NCI-H1436 (cell line): ENCODE data around the gene LRRC45.
"Not testable (repeated sequence)": the region's sequence is repeated elsewhere in the genome, so short reads cannot be mapped to it uniquely, and the experiment has no call there.

ENCODE experiments used
- DNase-seq: peaks from one replicate; lab custom pipeline; 2025; lab: John Stamatoyannopoulos, UW

The LRRC45 gene

DNA sequence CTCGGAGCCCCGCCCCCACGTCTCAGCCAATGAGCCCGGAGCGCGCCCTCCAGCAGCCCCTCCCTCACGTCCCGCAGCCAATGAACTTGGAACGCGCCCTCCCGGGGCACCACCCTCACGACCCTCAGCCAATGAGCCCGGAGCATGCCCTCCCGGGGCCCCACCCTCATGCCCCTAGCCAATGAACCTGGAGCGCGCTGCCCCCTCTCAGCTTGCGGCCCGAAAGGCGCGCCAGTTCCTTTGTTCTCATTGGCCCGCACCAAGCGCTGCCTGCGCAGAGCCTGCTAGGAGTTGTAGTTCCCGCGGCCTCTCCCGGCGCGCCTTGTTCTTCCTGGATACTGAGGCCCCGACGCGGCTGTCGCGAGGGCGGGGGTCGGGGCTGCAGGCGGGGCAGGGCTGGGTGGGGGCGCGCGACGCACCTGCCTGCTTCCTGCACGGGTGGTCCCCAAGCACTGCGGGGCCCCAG is at the start of gene LRRC45:
TSS of gene LRRC45 (plus strand) at position 325 of the 466 bp plus-strand sequence. CDS start 339 bp downstream, outside the sequence.
- DNase-seq = peak; percentile 100

DNA sequence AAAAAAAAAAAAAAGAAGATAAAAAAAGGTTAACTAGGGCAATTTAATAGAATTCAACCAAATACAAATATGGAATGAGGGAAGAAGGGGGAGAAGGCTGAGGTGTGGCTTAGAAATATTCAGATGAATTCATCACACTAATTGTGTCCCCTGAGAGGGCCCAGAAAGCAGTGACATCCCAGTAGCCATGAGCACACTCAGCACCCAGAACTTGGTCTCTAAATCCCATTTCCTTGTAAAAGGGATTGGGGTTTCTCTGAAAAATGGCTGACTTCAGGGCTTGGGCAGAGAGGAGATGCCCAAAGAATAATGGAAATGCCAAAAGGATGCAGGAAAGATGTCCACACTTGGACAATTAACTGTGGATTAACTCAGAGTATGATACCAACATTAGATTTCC is 49.7 kb upstream of the LRRC45 start:
- DNase-seq = no peak

DNA sequence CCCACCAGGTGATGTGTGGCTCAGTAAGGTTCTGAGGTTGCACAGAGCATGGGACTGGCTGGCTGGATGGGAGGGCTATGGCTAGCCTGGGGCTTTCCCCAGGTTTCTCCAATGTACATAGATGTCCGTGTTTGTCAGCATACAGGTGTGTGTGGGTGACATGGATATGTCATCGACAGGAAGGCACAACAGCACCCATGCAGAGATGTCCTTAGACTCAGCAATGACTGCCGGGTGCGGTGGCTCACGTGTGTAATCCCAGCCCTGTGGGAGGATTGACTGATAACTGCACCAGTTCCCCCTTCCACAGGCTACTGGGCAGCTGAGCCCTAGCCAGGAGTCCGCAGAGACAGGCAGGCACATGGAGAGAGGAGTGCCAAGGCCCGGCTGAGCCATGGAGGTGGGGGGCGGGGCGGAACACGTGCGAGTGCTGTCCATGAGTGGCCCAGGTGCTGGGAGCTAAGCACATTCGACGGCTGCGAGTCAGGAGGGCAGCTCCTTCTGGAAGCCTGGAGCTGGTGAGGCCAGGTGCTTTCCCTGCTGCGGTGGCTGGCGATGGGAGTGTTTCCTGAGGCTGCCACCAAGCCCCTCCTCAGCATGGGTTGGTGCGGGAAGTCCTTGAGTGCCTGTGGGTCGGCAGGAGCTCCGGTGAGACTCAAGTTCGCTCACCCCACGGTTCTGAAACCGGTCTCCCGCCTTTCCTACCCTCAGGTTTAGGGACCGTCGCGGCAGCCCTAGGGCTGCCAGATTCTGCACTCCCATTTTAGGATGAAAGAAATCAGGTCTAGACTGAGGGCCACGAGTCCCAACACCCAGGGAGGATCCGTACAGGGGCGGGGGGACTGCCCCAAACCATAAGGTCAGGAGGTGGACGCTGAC is 46.5 kb upstream of the LRRC45 start:
- DNase-seq = peak; percentile 35

DNA sequence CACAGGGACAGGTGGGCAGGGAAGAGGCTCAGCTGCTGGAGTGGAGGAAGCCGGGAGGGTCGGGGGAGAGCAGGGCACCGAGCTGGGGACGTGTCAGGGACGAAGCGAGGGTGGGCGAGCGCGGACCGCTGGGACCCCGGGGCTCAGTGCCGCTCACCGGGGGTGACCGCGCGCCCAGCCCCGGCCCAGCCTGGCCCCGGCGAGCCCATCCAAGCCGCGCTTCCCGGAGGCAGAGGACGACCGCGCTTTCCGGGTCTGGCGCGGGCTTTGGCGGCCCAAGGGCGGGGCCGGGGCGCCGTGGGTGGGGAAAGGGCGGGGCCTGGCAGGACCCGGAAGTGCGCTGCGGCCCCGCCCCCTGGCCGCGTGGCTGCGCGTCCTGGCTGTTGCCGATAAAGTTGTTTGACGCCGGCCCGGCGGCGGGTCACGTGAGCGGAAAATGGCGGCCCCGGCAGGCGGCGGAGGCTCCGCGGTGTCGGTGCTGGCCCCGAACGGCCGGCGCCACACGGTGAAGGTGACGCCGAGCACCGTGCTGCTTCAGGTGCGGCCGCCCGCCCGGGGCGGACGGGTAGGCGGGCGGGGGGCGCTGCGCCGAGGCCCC is 45.8 kb upstream of the LRRC45 start, which contains the start of gene ASPSCR1:
TSS of gene ASPSCR1 (plus strand) at position 419 of the 598 bp plus-strand sequence. CDS start at position 437, 18 bp downstream.
- peak; percentile 90 for DNase-seq

DNA sequence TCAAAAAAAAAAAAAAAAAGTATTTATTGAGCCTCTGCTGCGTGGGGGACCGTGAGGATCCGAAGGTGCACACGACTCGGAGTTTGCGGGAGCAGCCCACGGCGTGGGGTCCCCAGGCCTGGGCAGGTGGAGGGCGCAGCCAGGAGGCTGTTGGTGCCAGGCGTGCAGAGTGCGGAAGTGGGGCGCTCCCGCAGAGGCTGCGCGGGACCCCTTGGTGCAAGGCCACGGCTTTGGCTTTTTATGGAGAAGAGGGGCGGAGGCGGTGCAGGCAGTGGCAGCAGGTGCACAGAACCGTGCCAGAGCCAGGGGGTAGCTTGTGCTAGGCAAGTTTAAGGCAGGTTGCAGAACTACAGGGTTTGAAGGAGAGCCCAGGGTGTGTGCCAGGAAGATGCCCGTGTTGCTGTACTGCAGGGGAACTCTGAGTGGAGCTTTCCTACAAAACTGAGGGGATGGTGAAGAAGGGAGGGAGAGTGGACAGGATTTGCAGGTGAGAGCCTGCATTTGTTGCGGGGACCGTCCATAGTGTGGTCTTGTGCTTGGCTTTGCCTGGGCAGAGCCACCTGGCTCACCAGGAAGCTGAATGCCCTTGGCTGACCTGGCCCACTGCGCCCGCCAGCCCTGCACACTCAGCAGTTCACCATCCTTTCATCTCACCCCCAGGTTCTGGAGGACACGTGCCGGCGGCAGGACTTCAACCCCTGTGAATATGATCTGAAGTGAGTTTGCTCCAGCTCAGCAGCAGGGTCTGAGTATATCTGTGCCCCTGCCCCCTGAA is 44.4 kb upstream of the LRRC45 start:
- DNase-seq = no peak

DNA sequence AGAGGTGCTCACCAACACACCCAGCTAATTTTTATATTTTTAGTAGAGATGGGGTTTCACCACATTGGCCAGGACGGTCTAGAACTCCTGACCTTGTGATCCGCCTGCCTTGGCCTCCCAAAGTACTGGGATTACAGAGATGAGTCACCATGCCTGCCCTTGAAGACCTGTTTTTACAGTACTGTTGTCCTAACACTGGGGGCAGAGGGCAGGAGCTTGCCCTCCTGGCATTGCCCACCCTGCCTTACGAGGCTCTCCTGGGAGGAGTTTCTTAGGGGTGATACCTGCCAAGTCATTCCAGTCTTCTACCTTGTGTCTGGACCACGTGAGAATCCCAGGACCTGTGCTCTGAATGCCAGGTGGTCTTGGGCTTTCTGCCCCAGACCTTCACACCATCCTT is 43.0 kb upstream of the LRRC45 start:
- no peak for DNase-seq

DNA sequence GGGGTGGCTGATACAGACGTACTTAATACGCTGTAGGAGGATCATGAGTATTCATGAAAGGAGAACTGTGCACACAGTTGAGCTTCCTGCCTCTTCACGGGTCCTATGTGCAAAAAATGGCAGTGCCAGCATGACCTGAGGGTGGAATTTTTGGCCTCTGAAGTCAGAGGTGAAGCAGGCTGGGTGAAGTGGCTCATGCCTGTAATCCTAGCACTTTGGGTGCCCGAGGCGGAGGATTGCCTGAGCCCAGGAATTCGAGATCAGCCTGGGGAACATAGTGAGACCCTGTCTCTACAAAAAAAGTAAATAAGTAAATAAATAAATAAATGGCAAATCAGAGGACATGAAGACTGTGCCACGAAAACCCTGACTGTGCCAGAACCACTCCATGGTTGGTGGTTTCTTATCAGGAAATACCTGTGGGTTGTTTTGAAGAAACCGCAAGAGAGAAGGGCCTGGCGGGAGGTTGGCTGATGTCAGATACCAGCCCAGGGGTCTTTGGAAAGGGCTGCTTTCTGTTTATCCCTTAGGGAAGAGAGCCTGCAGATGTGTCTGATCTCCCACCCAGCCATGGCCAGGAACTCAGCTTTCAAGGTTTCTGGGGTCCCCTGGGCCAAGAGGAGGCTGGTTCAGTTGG is 42.3 kb upstream of the LRRC45 start:
- DNase-seq = no peak

DNA sequence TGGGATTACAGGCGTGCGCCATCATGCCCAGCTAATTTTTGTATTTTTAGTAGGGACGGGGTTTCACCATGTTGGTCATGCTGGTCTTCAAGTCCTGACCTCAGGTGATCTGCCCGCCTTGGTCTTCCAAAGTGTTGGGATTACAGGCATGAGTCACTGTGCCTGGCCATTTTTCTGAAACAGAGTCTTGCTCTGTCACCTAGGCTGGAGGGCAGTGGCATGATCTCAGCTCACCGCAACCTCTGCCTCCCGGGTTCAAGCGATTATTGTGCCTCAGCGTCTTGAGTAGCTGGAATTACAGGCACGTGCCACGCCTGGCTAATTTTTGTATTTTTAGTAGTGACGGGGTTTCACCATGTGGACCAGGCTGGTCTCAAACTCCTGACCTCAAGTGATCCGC is 41.6 kb upstream of the LRRC45 start:
- not testable (repeated sequence) for DNase-seq

DNA sequence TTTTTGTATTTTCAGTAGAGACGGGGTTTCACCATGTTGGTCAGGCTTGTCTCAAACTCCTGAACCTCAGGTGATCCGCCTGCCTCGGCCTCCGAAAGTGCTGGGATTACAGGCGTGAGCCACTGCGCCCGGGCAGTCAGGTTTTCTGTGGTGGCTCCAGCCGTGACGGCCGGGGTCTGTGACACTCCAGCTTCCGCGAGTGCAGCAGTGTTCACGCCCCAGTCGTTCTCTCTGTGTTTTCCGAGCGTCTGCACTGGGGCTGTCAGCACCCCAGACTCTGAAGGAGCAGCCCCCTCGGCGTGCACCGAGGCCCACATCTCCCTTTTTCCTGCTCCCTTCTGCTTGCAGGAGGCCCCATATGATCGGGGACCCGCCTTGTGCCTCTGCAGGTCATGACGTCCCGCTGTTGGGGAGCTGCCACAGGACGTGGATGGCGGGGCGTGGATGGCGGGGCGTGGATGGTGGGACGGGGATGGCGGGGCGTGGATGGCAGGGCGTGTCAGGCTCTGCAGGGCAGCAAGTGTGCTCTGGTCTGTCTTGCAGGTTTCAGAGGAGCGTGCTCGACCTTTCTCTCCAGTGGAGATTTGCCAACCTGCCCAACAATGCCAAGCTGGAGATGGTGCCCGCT is 40.0 kb upstream of the LRRC45 start:
- no peak for DNase-seq

DNA sequence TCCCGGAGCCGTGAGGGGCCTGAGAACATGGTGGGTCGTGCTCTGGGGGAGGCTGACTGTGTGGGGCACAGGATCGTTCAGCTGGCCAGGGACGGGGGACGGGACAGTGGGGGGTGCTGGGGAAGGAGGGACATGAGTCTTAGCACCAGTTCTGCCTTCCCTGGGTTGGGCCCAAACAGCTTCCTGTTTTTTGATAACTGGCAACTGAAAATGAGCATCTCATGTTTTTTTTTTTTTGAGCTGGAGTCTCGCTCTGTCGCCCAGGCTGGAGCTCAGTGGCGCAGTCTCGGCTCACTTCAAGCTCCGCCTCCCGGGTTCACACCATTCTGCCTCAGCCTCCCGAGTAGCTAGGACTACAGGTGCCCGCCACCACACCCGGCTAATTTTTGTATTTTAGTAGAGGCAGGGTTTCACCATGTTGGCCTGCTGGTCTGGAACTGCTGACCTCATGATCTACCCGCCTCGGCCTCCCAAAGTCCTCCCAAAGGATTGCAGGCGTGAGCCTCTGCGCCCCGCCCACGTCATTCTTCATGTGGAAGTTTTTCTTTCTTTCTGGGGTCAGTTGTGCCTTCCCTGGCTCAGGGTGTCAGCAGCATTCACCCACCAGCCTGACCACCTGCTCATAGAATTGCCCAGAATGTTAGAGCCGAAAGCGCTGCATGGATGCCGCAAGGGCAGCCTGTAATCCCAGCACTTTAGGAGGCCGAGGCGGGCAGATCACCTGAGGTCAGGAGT is 39.3 kb upstream of the LRRC45 start:
- DNase-seq = no peak

DNA sequence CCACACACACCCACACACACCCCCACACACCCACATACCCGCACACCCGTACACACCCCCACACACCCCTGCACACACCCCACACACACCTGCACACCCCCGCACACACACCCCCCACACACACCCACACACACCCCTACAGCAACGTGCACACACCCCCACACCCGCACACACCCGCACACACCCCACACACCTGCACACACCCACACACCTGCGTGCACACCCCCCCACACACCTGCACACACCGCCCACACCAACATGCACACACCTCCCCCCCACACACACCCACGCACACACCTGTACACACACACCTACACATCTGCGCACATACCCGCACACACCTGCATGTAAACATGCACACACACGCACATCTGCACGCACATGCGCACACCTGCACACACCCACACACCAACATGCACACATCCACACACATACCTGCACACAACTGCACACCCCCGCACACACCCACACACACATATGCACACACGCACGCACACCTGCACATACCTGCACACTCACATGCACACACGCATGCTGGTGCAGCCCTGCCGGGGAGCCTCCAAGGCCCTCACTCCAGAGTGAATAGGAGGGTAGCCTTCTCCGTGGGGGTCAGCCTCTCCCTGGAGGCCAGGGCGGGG is 38.2 kb upstream of the LRRC45 start:
- DNase-seq = no peak

DNA sequence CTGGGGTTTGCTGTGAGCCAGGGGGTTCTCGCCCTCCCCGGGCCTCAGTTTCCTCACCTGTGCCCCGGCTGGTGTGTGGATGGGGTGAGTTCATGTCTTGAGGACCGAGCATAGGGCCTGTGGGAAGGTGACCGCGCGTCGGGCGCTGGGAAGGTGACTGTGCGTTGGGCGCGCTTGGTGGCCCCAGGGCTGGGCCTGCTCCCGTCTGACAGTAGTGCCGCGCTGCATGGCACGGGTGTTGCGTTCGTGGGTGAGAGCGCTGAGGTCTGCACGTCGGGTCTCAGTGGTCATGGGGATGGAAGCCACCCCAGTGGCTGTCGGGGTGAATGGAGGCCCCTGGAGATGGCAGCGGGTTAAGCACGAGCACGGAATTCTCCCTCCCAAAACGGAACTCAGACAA is 36.5 kb upstream of the LRRC45 start:
- DNase-seq = no peak

DNA sequence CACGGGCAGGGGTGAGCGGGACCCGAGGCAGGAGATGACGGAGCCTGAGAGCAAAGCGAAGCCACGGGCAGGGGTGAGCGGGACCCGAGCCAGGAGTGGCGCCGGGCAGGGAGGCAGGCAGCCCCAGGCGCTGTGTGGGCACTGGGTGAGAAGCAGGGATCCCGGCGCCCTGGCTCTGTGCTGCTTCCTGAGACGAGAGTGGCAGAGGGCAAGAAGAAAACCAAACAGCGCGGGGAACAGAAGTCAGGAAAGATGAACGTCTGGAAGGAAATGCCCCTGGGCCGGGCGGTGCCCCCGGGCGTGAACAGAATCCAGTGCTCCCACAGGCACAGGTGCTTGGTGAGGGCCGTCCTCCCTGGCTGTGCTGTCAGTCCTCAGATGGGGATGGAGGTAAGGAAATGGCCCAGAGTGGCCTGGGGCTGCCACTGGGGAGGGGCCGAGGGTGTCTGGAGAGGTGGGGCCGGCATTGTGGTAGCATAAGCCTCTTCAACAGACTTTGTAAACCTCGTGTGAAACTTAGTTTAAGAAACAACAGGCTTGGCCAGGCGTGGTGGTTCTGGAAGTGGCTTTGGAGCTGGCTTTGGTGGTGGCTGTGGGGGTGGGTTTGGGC is 35.8 kb upstream of the LRRC45 start:
- DNase-seq = no peak

DNA sequence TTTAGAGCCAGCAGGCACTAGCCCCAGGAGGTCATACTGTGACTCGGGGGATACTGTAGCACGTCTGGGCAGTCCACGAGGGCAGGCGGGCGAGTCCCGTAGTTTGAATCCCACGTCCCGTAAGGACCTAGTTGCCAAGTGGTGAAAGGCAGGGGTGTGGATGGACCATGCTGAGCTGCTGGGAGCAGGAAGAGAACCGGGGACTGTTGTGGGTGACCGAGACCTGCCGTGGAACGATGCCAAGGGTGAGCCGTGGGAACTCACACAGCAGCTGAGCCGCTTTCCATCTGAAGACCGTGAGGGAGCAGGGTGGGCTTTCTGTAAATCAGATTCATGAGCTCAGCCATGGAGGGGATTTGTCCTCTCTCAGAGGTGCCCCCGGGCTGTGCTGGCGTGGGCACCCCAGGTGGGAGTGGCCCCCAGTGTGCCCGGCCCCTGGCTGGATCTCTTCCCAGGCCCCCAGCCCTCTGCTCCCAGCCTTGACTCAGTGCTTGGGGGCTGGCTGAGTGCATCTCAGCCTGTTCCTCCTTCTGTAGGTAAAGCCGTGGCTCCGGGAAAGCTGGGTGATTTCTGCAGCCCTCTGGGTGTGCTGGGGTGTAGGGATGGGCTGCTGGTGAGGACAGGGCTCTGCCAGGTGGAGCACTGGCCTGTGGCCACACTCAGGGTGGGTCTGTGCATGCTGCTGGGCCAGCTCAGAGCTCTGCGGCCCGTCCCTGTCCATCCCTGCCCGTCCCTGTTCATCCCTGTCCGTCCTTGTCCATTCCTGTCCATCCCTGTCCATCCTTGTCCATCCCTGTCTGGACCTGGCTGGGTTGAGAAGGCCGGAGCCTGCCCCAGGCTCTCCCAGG is 32.0 kb upstream of the LRRC45 start:
- no peak for DNase-seq

DNA sequence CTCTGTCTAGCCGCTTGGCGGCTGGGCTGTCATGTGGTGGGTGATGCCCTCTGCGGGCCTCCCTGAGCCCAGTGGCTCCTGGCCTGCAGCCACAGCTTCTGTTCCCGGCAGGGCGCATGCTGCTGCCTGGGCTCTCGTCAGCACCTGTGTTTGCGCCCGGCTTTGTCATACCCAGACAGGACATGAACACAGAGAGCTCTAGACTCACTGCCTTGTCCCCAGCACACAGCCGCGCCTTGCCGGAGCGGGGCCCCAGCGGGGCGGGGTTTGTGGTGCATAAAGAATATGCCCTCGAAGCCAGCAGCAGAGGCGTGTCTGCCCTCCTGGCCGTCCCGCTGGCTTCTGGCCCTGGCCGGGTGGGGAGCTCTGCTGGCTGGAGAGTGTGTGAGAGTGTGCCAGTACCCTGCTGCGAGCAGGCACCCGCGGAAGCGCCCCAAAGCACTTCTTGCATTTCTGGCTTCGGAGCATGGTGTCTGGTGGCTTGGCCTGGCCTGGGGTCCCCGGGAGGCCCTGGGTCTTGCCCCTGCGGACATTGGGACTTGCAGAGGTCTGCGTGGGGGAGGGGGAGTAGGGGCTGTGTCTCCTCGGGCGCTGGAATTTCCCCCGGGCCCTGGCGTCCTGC is 31.3 kb upstream of the LRRC45 start:
- DNase-seq = no peak

DNA sequence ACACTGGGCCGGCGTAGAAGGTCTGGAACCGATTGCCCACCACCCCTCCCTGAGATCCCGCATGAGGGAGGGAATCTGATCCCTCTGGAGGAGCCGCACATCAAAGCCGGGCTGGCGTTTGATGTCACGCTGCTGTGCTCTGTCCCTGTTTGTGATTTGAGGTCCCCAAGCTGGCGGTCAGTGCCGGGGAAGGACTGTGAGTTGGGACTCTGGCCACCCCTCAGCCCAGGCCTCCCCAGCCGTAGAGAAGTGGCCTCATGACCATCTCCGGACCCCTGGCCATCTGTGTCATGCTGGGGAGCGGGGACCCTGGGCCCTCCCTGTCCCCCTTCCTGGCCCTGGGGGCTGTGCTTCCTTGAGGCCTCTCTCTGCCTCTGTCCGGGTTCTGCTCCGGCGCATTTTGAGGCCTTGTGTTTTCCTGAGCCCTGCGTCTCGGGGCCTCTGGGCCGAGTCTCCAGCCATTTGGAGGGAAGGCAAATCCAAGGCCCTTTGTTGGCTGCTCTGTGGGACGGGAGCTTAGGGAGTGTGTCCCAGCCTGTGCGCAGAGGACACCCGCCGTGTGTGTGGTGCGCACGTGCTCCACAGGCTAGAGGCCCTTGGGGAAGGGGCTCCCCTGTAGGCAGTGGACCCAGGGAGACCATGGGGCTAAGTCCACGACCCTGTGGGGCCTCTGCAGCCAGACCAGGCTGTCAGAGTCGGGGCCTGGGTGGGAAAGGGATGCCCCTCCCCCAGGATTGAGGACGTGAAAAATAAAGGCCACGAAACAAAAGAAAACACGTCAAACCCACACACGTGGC is 30.6 kb upstream of the LRRC45 start:
- DNase-seq = no peak

DNA sequence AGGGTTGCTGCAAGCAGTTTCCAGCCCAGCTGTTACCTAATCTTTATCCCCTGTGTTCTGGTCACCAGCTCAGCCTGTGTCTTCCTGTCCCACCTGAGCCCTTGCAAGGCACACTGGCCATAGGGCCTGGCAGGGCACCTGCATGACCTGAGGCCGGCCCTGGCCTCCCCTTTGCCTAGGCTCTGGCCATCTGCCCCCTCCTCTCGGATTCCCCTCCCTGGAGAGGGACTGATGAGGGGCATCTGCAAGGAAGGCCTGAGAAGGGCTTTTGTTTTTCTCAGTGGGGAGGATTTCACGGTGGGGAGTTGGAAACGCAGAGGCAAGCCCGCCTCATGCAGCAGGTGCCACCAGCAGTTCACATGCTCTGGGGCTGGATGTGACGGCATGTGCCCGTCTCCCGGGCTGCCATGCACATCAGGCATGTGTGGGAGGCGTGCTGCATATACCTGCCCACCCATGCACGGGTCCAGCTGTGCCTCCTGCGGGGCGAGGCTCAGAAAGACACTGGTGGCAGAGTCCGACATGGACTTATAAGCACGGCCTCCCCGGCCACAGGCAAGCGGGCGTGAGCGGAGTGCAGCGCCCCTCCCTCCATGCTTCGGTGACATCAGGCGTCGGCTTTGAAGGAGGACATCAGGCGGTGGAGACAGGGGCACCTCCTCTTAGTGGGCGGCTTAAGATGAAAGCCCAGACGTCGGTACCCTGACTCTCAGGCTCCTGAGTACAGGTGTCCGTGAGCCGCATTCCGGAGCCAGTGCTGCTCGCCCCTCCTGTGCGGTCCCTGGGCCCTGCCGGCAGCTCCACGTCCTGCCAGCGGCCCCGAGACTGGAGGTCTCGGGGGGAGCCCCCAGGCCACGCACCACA is 29.1 kb upstream of the LRRC45 start:
- DNase-seq = no peak
